ENCODE data around the gene DCTN2.

GRCh38 chr12:57531836-57532235 lies 15.2 kb downstream of the DCTN2 start:
- no peak for TF ChIP-seq BCL3 (IDR thresholded peaks at IDR 0.05)
- no peak for TF ChIP-seq CTCF (IDR thresholded peaks at IDR 0.05)
- TF ChIP-seq POLR2AphosphoS2 (conservative IDR thresholded peaks at IDR 0.05; ENCODE audit: low read length): no peak
- no peak for TF ChIP-seq ZFP36 (IDR thresholded peaks at IDR 0.05; ENCODE audit: borderline replicate concordance, partially characterized antibody)

Measured in A549 (cell line).